GM21526 (cell line): ENCODE data around the gene CXCR5.

ENCODE experiments used
- ATAC-seq: cut with Tn5 transposase; IDR thresholded peaks from one replicate; pipeline ENCODE4 v1.9.1; 2021; ENCODE audit warnings: moderate library complexity; ENCODE audit not compliant: unreplicated experiment, low FRiP score

Gene CXCR5

DNA sequence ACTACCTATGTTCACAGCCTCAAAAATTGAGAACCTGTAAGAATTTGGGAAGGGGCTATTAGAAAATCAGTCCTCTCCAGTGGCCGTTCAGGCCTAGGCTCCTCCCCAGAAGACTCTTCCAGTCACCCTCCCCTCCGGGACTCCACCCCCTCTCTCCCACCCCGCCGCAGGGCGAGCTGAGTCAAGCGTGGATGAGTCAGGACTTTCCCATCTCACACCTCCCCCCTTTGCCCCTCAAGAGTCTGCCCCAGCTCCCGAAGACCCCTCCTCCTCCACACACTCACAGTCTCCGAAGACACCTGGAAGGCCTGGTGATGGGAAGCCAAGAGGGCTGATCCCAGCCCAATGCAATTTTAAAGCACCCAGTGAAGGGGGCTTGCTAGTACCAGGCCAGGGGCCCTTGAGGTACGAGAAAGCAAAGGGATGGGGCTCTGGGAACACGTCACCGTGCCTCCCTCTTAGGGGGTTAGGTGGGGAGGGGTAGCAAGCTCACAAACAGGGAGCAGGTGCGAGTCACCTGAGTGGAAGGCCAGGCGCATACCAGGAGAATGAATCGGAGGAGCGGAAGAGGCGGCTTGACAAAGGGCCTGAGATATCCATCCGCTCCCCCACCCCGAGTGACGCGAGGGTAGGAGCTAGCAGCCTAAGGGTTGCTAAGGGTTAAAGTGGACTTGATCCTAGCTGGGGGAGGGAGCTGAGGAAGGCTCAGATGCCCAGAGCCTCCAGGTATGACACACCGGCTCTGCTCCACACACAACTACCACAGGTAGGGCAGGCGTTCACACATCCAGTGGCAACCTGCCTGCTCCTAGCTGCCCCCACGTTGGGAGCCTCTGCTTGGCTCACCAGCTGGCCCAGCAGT is 28.4 kb downstream of the CXCR5 start:
- ATAC-seq: no peak

DNA sequence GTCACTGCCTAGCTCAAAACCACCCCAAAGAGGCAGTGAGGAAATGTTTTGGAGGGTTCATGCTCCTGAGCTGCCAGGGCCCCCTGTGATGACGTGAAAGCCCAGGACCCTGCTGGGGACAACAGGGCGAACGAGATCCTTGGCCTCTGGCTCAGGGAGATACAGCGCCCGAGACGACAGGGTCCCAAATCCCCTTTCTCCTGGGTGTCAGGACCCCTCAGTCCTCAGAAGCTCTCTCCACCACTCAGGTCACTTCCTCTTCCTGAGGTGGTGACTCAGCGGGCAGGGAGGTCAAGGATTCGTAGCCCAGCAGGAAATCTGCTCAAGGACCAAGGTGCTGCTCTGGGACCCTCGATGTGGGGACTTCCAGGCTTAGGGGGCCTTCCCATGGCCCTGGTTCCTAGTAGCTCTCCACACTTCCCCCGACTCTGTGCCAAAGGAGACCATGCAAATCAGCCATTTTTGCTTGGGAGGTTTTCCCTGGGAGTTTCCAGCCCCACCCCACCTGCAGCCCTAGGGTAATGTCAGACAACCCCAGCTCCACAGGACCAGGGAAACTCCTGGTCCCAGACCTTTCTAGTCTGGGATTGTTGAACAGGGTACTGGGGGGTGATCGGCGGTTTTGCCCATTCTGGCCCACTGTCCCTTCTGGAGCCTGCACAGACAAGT is 29.2 kb downstream of the CXCR5 start:
- no peak for ATAC-seq

DNA sequence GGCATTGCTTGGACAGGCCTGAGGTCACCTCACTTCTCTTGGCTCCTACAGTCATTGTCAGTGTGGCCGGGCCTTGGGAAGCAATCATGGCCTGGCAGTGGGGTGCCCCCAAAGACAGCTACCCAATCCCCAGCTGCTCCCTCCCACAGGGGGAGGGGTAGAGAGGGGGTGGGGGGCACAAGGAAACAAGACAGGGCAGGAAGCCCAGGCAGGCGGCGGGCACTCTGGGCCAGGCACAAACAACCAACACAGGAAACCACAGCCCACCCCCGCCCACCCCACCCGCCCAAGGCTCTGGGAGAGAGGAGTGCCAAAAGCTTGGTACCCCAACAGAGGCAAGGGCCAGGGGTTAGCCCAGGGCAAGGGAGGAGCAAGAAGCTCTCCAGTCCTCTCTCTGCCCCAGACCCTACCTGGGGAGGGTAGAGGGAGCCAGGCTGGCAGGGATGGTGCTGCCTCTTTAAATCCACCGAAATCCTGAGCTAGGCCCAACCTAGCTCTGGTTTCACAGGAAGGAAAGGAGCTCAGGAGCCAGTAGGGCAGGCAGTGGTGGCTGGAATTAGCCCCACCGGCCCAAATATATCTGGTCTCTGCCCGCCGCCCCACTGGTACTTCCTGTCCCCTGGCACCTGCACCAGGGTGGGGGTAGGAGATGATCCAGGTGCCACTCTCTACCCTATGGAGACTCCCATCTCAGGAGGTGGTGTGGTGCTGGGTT is 29.9 kb downstream of the CXCR5 start:
- no peak for ATAC-seq

DNA sequence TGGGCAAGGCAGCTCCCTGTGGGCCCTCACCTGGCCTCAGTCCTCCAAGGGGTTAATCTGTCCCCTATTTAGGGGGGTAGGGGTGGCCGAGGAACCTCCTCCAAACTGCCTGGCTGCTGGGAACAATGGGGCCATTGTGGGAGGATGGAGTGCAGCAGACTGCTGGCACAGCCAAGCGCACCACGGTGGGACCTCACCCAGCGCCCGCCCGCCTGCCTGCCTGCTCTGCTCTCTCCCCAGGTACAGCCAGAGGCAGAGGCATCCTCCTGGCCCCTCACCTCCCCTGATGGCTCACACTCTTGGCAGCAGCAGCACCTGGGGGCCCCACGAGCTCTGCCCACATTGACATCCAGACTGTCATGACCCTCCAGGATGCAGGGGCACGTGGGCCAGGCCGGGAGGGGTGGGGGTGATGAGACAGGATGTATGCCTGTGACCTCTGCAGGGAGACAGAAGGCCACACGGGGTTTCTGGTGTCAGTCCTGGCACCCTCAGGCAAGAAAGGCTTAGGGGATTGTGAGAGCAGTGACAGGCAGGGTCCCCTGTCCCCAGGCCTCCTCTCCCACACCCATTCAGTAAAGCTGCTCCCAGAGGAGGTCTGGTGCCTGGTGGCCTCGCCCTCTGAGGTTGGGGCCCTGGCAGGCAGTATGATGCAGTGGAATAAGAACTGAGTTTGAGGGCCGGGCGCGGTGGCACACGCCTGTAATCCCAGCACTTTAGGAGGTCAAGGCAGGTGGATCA is 30.7 kb downstream of the CXCR5 start:
- ATAC-seq: no peak

DNA sequence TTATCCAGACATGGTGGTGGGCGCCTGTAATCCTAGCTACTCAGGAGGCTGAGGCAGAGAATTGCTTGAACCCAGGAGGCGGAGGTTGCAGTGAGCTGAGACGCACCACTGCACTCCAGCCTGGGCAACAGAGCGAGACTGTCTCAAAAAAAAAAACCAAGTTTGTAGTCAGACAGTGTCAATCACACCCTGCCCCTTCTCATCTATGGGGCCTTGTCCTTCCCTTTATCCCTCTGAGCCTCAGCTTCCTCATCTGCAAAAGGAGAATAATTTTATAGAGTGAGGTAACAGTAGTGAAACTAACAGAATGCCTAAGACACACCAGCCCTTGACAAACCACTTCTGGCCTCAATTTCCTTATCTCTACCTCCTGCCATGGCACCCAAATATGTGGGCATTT is 31.3 kb downstream of the CXCR5 start:
- ATAC-seq: no peak

DNA sequence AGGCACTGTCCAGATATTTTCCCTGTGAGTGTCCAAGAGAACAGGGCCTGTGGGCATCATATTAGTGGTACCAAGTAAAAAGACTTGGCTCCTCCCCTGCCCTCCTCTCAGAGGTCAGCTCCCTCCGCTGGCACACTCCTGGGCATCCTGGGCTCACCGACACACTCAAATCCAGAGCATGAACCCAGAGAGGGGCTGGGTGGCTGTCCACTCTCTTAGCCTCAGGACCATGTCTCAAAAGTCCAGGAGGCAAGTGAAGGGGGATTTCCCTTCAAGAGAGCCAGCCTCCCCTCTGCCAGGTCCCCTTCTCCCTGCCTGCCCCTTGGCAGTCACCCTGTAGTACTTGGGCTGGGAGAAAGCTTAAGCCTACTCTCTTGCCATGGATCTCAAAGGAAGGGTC is 31.7 kb downstream of the CXCR5 start:
- no peak for ATAC-seq

DNA sequence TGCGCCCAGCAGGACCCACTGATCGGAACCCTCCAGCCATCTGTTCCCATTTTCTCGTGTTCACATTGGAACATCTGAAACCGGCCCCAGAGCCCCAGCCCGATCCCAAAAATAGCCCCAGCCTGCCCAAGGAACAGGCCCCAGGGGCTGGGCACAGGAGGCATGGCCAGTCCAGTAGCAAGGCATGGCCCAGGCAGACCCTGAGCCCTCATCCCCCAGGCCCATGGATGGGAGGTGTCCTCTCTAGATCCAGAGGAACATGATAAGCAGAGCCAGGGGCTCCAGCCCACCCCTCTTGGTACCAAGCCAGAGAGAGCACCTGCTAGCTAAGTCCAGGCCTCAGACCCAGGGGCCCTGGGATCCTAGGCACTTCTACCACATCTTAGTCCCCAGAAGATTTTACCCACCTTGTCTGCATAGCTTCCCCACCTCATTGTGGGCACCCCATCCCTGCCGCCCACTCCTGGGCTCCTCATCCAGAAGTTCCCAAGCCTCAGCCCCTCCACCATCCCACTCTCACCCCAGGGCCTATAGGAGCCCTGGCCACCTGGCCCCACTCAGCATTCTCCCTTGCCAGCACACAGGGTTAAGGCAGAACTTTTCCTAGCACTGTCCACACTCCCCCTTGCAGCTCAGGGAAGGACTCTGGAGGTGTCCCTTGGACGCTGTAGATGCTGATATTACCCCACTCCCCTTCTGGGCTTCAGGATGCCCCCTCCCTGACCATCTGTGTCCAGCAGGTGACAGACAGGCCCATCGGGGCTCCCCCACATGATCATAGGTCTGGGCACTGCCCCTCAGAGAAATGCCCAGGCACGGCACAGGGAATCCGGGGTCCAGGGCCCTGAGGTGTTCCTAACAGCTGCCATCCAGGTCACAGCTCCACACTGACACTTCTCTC is 32.5 kb downstream of the CXCR5 start:
- ATAC-seq: no peak

DNA sequence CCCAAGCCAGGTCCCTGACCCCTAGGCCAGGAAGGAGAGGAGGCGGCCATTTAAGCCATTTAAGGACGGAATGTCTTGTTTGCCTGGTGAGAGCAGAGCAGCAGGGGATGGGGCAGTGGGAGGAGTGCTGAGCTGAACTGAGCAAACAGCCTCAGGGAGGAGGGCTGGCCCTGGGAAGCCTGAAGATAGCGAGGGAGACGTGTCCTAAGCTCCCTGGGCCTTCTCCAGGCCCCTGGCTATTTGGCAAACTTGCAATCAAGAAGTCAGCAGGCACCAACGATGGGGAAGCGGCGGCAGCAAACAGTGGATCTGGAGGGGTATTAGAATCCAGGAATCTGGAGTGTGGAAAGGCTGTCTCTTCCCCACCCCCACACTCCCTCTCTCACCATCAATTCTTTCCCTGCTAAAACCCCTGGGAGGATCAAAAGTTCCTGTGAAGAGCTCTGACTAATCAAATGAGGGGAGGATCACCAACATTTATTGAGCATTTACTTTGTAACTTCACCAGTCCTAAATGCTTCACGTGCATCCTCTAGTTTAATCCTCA is 33.2 kb downstream of the CXCR5 start:
- no peak for ATAC-seq

DNA sequence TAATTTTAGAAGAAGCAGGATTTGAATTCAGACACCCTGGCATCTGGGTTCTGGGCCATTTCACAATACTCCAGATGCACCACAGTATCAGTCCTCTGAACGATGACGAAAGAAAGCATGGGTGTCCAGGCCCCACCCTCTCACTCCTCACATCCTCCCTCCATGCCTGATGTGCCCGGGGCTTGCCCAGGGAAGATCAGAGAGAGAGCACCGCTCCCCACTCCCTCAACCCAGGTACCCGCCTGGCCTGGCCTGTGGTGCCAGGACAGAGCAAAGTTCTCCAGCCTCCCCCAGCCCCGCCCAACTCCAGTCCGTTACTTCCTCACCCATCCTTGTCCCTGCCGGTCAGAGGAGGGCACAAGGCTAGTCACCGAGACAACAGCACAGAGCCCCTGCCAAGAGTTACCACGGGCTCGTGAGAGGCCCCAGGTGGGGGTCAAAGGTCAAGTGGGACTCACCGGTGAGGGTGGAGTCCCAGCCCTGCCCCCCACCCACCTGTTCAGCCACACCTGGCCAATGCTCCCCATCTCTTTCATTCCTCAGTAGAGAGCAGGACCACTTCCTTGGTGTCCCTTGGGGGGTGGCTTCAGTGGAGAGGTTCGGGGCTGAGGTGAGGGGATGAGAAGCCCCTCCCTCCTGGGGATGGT is 33.9 kb downstream of the CXCR5 start:
- ATAC-seq: no peak

DNA sequence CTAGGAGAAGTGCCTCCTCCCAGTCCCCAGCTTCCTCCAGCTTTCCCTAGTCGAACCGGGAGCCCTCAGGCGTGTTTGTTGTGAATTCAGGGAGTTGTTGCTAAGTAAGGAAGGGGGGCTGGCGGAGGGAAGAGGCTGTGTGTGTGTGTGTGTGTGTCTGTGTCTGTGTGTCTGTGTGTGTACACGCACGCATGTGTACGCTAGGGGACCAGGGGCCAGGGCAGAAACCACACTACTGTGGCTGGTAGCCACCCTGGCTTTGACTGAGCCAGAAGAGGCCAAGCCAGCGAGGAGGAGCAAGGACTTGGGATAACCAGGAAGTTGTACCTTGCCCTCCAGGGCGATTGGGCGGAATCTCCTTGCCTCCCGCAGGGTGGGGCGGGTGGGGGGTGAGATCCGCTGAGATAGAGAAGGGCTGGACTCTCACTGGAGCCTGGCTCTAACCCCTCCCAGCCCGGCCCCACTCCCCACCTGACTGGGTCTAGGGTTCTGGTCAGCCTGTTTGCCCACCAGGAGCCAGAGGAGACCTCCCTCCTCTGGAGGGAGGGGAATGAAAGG is 34.5 kb downstream of the CXCR5 start:
- ATAC-seq: no peak

DNA sequence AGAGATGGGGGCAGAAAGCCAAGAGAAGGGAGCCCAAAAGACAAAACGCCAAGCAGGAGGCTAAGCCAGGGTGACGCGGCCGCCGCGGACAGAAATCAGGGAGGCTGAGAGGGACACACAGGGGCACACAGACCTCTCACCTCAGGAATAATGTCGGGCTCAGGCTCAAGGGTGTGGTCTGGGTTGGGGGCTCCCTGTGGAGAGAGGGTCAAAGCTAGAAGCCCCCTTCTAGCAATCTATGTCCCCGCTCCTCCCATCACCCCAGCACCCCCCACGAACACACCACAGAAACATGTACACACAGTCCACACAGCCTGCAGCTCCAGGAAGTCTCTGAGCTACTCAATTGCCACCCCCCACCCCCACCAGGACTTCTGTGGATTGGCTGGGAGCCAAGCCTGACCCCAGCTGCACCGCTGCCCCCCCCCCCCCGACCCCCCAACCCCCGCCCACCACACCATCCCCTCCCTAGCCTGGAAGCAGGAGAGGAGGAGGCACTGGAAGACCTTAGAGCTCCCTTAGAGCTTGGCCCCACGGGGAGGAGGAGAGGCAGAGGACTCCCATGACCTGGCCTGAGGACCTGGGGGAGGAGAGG is 35.1 kb downstream of the CXCR5 start:
- ATAC-seq: no peak

DNA sequence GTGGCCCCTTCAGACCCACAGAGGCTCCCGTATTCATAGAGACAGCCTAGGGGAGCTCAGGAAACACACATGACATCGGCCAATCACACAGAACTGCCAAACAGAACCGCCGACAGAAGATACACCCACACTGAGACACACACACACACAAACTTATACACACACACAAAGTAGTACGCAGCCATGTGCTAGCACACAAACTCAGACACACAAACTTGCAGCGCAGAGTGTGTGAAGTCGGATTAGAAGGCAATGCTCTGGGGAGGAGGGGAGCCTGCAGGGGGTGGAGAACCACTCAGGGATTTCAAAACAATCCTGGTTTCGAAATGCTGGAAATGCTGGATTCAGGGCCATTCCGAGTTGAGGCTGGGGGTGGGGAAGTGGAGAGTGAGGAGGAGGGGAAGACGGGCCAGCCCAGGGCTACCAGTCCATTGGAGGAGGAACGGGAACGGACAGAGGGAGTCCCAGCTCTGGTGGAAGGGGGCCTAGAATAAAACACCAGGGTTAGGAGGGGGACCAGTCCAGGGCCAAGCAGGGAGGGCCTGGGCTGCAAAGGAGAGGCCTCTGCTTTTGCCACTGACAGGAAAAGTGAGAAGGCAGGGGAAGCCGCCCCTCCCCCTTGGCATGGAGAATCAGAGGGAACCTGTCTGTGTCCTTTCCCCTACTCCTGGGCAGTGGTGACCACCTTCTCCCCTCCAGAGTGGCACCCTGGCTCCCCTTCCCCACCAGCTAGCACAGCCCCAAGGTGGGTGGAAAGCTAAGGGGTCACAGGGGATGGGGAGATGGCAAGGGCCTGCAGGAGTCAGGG is 37.6 kb downstream of the CXCR5 start:
- ATAC-seq: no peak

DNA sequence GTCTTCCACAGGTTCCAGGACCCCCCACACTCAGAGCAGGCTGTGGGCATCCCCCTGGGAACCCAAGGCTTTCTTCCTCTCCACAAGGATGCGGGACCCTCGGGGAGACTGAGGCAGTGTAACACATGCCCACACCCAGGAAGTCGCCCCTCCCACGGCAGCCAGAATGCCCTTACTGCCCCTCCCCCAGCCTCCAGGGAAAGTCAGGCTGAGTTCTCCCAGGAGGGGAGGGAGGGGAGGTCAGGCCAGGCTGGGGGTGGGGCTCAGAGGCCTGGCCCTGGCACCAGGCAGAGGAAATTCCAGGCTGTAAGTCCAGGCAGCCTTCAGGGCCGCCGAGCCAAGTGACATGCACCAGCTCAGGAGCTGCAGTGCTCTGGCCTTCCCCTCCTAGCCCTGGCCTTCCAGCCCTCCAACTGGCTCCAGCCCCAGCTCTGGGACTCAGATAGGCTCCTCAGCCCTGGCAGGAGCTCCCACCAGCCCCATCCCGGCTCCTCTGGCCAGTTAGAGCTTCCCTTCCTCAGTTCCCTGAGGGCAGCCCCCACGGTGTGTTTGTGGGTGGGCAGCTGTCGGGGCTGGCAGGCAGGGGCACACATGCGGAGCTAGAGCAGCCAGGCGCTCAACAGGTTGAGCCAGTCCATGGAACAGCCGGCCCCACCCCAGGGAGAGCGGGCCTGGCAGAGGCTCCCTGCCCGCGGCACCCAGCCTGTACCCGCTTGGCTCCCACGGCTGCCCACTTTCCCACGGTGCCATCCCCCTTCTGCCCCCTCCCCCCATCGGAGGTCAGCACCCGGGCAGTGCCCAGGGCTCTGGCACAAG is 38.4 kb downstream of the CXCR5 start:
- ATAC-seq: no peak

DNA sequence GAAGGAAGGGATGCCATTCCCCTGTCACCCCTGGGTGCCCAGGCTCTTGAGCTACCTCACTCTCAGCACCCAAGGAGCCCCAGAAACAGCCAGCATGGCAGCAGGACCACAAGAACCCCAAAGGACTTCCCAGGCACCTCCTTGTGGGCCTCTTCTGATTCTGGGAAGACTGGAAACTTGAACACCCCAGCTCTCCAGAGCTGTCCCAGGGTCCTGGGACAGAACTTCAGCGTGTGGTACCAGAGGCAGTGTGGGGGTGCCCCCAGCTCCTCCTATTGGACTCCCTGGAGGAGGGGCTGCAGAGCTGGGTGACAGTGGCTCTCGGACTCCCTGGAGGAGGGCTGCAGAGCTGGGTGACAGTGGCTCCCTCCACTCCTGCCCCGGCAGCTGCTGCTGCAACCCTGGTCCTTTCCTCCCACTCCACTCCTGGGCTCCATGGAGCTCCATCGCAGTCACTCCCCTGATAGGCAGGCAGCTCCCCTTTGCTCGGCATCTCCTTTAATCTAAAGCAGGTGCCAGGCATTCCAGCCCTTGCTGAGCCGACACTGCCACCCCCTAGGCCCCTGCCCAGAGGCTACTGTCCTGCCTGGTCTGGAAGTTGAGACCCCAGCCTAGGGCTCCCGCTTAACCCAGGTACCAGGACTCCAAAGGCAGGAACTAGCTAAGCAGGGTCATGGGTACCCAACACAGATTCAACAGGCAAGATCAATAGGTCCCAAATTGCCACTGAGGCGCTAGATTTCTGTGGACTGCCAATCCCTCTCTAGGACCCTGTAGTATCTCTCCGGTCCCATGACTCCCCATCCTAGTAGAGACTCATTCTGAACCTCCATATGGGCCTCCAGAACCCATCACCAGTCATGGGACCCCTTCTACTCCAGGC is 39.3 kb downstream of the CXCR5 start:
- ATAC-seq: no peak

DNA sequence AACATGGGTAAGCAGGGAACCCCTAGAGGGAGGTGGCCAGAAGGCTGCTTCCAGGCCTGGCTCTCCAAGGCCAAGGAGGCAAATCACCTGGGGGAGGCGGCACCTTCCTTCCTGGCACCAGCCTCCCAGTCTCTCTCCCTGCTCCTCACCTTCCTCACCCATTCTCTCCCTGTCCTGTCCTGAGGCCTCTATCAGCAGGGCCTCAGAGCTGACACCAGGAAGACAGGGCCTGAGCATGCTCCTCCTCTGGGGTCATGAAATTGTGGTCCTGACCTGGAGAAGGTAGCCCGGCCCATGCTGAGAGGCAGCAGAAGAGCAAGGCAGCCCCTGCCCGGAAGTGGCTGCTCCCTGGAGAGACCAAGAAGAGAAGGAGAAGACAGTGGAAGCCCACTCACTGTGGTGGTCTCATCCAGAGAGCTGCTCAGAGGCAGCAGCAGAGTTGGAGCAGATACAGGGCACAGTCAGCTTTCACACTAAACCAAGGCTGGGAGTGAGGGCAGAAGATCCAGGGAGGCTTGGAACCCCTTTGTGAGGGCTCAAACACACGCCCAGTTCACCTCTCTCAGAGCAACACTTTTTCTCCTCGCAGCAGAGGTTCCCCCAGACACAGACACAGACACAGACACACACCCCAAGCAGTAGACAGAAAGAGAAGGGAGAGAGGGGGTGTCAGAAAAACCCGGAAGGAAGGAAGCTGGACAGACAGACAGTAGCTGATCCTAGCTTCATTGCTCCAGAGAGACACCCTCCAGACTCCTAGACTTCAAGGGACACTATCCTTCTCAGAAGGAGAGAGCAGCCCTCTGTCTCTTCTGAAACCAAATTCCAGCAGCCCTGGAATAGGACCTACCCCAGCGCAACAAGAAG is 40.3 kb downstream of the CXCR5 start:
- ATAC-seq: no peak
